Myocyte (in vitro differentiated cells): ENCODE results near the gene HACE1. TPM values are rescaled to one million over a fixed set of nuclear protein-coding genes. Genes with fewer than 3 reads are reported as not detected.
"Not testable (repeated sequence)": the region's sequence is repeated elsewhere in the genome, so short reads cannot be mapped to it uniquely, and the experiment has no call there.

Experiments
- DNase-seq: peaks from one replicate; pipeline ENCODE4 v3.0.0-alpha.2; 2012; ENCODE audit warnings: low read depth
- total RNA-seq: library from RNA; depleted of rRNA; stranded (reverse); fragments of >200 nt; gene quantifications from 2 replicates; pipeline ENCODE4 v1.2.3, GENCODE V29; 2014

HACE1 gene
- total RNA-seq, 1 donor from 2014 or later, result 9.0 TPM

- not testable (repeated sequence) for DNase-seq
These were observed 122.2 kb downstream of the HACE1 start for GRCh38 chr6:104737567-104737966.

- DNase-seq, result no peak
These were observed 123.2 kb downstream of the HACE1 start for GRCh38 chr6:104736545-104736944.

DNA sequence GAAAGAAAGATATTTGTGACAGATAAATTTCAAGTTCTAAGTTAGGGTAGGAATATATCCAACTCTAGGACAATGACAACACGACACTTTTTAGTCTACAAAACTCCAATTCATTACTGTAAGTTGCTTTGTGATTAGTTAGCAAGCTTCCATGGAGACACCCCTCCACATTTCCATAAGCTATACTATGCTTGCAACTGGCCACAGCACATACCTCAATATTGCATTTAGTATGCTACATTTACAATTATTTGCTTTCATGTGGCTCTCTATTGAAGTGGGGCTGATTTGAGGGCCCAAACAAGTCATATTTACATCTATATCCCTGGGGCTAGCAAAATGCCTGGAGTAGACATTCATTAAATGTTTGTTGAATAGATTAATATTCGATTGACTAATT is 129.3 kb downstream of the HACE1 start:
- DNase-seq, result no peak

DNA sequence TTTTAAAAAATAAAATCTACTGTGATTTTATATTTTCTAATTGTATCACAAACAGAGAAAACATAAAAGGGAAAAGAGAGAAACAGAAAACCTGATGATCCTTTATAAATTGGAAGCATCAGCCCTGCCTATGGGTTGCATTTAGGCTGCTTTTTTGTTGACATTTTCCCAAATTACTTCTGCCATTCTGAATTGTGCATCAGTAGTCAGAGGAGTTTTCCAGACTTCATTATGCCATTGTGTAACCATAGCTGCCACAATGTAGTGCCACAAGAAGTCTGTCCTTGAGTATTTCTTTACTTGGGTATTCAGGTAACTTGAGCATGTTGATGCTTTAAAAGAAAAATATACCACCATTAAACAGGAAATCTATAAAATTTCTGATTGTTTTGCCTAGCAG is 130.3 kb downstream of the HACE1 start:
- no peak for DNase-seq

- DNase-seq, result no peak
These were observed 131.3 kb downstream of the HACE1 start for GRCh38 chr6:104728448-104728847.

DNA sequence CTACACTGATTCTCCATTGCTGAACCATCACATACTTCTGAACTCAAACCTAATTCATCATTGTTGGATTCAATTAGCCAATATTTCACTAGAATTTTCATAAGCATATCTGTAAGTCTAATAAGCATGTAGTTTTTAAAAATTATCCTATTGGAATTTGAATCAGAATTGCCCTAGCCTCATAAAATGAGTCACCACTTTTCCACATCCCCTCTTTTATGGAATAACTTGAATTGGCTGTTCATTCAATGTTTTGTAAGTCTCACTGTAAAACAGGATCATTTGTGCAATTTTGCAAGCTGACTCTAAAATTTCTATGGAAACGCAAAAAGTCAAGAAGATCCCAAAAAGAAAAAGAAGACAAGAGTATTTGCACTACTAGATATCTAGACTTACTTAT is 141.0 kb downstream of the HACE1 start:
- no peak for DNase-seq

- DNase-seq, result no peak
These were observed 142.9 kb downstream of the HACE1 start for GRCh38 chr6:104716858-104717257.

- no peak for DNase-seq
These were observed 144.9 kb downstream of the HACE1 start for GRCh38 chr6:104714796-104715195.

DNA sequence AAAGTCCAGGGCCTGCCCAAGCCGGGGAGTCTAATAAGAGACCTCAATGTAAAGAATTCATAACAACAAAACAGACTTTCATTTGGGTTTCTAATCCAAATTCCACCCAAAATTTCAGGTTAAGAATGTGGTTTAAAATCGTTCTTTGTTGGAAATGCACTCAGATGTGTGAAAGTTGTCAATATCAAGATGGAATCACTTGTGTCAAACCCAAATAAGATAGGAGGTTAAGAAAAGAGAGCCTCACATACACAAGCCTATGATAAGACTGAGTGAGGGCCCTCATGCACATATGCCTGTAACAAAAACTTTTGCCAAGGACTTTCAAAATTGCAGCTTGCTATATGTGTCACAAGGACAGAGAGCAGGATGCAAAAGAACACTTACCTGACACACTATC is 145.7 kb downstream of the HACE1 start:
- DNase-seq, result no peak

- DNase-seq, result peak; percentile 38
These were observed 148.3 kb downstream of the HACE1 start for GRCh38 chr6:104711371-104711770.

DNA sequence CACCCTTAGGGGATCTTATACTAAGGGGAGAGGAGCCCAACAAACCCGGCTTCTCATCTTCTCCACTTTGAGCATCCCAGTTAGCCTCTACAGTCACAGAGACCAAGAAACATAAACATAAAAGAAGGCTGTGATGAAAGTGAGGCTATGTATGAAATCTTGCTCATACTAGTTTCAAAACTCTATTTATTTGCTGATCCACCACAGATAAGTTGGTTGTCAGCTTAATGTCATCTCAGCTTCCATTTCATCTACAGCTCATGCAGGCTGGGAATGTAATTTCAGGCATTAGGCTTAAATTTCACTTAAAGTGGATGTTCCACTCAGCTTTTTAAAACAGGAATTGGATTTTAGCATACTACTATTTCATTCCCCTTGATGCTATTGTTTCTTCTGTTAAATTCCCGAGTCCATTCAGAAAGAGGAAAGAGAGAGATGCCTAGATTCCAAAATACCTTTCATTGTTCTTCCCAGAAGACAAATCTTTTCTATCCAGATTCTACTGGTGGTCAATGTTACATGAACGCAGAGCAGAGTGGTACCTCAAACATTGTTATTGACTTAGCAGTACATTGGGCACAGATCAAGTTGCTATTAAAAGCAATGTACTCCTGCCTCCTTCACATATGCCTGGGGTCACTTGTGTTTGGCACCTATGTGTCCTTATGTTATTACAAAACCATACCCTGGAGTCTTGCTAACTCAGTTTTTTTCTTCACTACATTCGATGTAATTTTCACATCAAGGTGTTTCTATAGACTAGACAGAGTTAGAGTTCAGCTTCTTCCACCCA is 149.0 kb downstream of the HACE1 start:
- no peak for DNase-seq

GRCh38 chr6:104705916-104706442 is 153.7 kb downstream of the HACE1 start:
- no peak for DNase-seq

DNA sequence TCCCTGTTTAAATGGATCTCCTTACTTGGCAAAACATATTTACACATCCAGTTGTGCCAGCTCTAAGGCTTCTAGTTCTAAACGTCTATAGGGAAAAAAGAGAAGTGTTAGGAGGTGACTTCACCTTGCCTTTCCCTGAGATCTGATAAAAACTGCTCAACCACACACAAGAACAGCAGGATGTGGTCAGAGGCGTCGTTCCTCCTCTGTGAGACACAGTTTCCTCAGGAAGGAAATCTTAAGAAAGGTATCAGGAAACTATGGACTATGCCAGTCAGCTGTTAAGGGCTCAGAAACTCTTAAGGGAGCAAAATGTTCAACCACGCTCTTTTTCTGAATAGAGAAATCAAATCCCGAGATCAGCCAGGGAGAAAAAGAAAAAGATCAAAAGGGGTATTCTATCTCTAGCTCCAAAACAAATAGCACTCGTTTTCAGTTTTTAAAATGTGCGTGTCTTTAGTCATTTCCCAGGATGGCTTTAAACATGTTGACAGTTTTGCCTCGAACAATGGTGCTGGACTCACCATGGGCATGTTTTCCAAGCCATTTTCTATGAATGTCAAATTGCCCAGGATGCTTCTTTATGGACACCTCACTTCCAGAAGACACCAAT is 154.5 kb downstream of the HACE1 start:
- DNase-seq, result peak; percentile 13

DNA sequence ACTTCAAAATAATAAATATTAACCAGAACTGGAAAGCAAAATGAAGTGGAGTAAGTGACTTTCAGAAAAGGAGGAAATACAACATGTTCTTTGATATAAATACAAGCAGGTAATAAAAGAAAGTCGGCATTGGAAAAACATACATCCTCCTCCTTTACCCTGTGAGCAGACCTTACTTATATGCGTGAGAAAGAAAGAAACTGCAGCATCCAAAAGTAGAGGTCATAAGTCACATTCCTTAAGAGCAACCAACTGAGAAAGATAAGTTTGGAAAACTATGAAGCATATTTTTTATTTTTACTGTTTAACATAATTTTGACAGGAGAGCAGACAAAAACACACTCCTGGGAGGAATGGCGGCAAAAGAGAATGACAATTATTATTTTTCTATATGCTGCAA is 155.5 kb downstream of the HACE1 start:
- no peak for DNase-seq

DNA sequence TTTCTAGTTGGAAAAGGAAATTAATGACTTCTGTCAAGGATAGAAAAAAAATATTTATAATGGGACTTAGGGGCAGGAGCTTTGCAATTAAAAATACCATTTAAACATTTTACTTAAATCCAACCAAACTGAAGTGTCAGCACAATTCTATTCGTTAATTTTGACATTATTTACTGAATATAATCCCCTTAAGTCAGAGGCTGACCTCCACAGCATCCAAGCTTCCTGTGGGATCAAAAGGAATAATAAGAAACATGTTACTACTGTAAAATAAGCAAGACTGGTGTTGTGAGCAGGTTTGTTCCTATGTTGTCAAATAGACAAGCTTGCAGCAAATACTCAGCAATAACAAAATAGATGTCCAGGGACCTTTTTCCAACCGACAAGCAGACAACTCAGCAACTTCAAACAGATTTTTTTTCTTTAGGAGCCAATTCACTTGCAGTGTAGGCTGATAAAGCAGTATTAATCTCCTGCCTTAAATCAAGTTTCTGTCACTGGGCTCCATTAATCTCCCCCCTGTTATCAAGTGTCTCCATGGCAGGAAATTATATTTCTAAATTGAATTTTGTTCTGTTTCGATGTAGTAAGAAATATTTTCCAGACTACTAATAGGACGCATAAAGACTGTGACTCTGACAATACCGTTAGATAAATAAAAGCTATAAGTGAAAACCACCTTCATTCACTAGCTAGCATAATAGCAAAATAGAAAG is 157.4 kb downstream of the HACE1 start:
- DNase-seq, result no peak

- no peak for DNase-seq
These were observed 159.1 kb downstream of the HACE1 start for GRCh38 chr6:104700371-104701185.

DNA sequence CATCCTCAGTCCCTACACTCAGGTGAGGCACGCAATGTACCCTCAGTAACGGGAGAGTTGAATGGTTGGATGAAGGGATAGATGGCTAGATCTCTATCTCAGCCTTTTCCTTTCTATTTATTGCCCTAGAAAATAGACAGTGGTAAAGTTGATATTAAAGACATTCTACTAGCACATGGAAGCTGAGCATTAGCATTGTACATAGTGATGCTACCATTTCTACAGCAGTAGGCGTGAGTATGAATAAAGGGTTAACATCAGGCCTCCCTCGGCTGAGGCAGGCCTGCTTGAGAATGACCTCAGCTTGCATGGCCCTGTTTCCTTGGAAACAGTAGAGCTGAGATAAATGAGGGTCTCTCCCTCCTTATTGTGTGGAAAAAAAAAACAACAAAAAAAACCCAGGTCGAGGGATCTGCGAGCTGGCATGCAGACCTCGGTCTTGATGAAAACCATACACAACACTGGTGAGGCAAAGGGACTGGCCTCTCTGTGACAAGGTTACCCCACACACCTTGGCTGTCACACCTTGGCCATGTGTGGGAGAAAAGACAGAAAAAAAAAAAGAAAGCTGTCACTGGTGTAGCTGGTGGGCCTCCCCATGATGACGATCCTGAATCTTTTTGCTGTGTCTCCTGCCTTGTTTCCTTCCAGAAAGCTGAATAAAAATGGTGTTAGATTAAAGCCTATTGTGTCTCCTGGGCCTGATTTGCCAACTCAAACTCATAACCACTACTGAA is 160.0 kb downstream of the HACE1 start:
- DNase-seq, result no peak

DNA sequence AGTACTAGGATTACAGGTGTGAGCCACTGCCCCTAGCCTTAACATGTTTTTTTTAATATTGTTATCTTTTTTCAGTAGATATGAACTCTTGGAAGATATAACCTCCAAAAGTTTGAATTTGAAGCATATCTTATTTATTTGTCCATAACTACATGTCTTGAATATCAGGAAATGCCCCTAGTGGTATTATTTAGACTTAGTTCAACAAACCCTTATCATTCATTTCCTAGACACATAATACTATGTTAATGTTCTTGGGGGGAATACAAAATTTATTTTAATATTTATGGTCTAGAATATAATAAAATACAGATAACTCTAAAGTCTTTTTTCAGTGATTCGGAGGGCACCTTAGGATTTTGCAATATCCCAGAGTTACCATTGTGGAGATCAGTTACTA is 160.7 kb downstream of the HACE1 start:
- DNase-seq, result no peak

DNA sequence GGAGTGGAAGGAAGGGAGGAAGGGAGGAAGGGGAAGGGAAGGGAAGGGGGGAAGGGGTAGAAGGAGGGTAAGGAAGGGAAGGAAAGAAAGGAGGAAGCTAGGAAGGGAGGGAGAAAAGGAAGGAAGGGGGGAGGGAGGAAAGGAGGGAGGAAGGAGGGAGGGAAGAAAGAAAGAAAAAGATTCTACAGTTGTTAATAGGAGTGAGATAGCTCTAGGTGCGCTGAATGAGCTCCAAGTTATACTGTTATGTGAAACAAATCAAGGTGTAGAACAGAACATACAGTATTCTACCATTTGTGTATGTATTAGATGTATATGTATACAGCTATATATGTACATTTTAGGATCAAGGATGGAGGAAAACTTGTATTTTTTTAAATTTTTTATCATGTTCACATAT is 167.7 kb downstream of the HACE1 start:
- no peak for DNase-seq

DNA sequence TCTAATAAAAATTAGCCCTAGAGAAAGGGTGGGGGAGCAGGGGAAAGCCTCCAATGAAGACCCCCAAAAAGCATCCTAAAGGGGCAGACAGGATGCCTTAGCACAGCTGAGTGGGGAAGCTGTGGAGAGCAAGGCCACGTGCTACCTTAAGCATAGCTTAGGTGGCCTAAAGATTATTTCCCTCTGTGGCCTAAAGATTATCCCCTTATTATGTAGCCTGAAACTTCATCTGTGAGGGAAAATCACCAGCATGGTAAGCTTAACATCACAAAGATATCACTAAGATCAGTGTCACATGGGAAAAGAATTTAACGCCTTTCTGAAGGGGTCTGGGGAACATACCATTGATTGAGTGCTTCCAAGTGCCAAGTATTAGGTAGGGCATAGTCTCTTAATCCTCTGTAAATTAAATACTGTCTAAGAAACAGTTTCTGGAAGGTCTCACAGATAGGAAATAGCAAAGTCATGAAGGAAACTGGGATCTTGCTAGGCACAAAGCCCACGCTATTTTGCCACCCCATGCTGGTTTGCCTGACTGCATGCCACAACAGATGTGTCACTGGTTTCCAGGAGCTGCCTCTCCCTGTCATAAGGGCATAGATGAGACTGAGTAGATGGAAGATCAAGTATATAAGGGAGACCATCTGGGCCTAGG is 170.0 kb downstream of the HACE1 start:
- peak; percentile 48 for DNase-seq
